Keratinocyte (primary cell): ENCODE results near the gene ITGBL1. TPM values are rescaled to one million over a fixed set of nuclear protein-coding genes. Genes with fewer than 3 reads are reported as not detected.

ENCODE experiments used
- DNase-seq: peaks from one replicate; pipeline ENCODE4 v3.0.0-alpha.2; 2011; ENCODE audit warnings: low read depth, missing footprints, low spot score
- FAIRE-seq: peaks from 2 replicates; lab custom pipeline; 2011; peaks lifted over from hg19 to GRCh38; lab: Jason Lieb, UNC
- H2AFZ ChIP-seq: 2 replicates; pipeline ENCODE4 v1.6.0; 2012; ENCODE audit warnings: low read length, control low read depth, inconsistent platforms; ENCODE audit not compliant: control insufficient read depth
- H3K27ac ChIP-seq: 2 replicates; pipeline ENCODE4 v1.5.1; 2011; ENCODE audit warnings: low read length; ENCODE audit not compliant: control insufficient read depth, insufficient read depth
- H3K27me3 ChIP-seq: 3 replicates; pipeline ENCODE4 v1.6.0; 2011; ENCODE audit warnings: low read length; ENCODE audit not compliant: control insufficient read depth, insufficient read depth; ENCODE audit errors: extremely low read depth
- H3K36me3 ChIP-seq, 2 experiments: 2 replicates in 1 of 2; 3 replicates in 1 of 2; pipeline ENCODE4 v1.5.1; 2011; ENCODE audit warnings: low read length in 2 of 2, mild to moderate bottlenecking in 1 of 2; ENCODE audit not compliant: control insufficient read depth in 2 of 2, insufficient read depth in 2 of 2; ENCODE audit errors: extremely low read depth in 1 of 2
- H3K4me1 ChIP-seq: 3 replicates; pipeline ENCODE4 v1.5.1; 2011; ENCODE audit warnings: low read length; ENCODE audit not compliant: control insufficient read depth, insufficient read depth; ENCODE audit errors: extremely low read depth
- H3K4me2 ChIP-seq: 3 replicates; pipeline ENCODE4 v1.6.0; 2011; ENCODE audit warnings: low read depth, low read length; ENCODE audit not compliant: control insufficient read depth, insufficient read depth; ENCODE audit errors: extremely low read depth
- H3K4me3 ChIP-seq, 3 experiments: fragments of 200-600 bp in 1 of 3; sonication (generic) in 1 of 3; 2 replicates in 2 of 3; 3 replicates in 1 of 3; pipeline ENCODE4 v1.5.1; 2011 to 2016; ENCODE audit warnings: low read length in 3 of 3, mild to moderate bottlenecking in 3 of 3, control low read depth in 2 of 3, inconsistent platforms in 1 of 3, low read depth in 1 of 3, mixed read lengths in 1 of 3, mixed run types in 1 of 3, moderate library complexity in 1 of 3; ENCODE audit not compliant: control insufficient read depth in 2 of 3, insufficient read depth in 2 of 3; ENCODE audit errors: extremely low read depth in 1 of 3
- H3K79me2 ChIP-seq: 2 replicates; pipeline ENCODE4 v1.6.0; 2012; ENCODE audit warnings: low read length; ENCODE audit not compliant: control insufficient read depth, insufficient read depth
- H3K9ac ChIP-seq: 3 replicates; pipeline ENCODE4 v1.6.0; 2011; ENCODE audit warnings: low read length; ENCODE audit not compliant: control insufficient read depth, insufficient read depth; ENCODE audit errors: extremely low read depth
- H3K9me1 ChIP-seq: 3 replicates; pipeline ENCODE4 v1.6.0; 2011; ENCODE audit warnings: low read length; ENCODE audit not compliant: control insufficient read depth, insufficient read depth; ENCODE audit errors: extremely low read depth
- H3K9me3 ChIP-seq: 2 replicates; pipeline ENCODE4 v1.5.1; 2012; ENCODE audit warnings: low read depth, low read length; ENCODE audit not compliant: control insufficient read depth
- H4K20me1 ChIP-seq: 3 replicates; pipeline ENCODE4 v1.6.0; 2011; ENCODE audit warnings: low read length; ENCODE audit not compliant: control insufficient read depth, insufficient read depth; ENCODE audit errors: extremely low read depth
- CTCF ChIP-seq, 3 experiments: IDR thresholded peaks in 1 of 3; conservative IDR thresholded peaks in 1 of 3; optimal IDR thresholded peaks in 1 of 3; 2 replicates in 2 of 3; 3 replicates in 1 of 3; pipeline versions ENCODE3 to v1.5.1; 2011; ENCODE audit warnings: low read length in 3 of 3, mild to moderate bottlenecking in 3 of 3, moderate library complexity in 2 of 3, control low read depth in 1 of 3, inconsistent platforms in 1 of 3; ENCODE audit not compliant: insufficient read depth in 2 of 3; ENCODE audit errors: extremely low read depth in 1 of 3
- EZH2 ChIP-seq: IDR thresholded peaks from one replicate; pipeline ENCODE4 v1.6.1; 2012; ENCODE audit warnings: inconsistent platforms, mild to moderate bottlenecking, low read length, moderate library complexity
- dilution Hi-C: fragments of 300-500 bp; cut with MboI; formaldehyde crosslinking; loops from one replicate; pipeline ENCODE4 v1.7.0; 2020; ENCODE audit warnings: low sequenced_read_pairs; ENCODE audit not compliant: extremely low pct_ligation_motif_present
- polyA plus RNA-seq, 5 experiments: library from polyadenylated mRNA; depleted of rRNA in 3 of 5; stranded (reverse) in 3 of 5; stranded (forward) in 1 of 5; unstranded in 1 of 5; fragments of >200 nt; gene quantifications; 1 replicate in 1 of 5; 2 replicates in 3 of 5; 3 replicates in 1 of 5; pipeline versions ENCODE4 v1.2.1 to v1.2.3, GENCODE V29; 2011 to 2012; ENCODE audit warnings: missing spikeins in 2 of 5, low read depth in 1 of 5, low replicate concordance in 1 of 5

Gene ITGBL1
- polyA plus RNA-seq, 1 donor (not counting 4 experiments of a cell fraction or from before 2014, with no cell fraction given) = 2.1 TPM

DNA sequence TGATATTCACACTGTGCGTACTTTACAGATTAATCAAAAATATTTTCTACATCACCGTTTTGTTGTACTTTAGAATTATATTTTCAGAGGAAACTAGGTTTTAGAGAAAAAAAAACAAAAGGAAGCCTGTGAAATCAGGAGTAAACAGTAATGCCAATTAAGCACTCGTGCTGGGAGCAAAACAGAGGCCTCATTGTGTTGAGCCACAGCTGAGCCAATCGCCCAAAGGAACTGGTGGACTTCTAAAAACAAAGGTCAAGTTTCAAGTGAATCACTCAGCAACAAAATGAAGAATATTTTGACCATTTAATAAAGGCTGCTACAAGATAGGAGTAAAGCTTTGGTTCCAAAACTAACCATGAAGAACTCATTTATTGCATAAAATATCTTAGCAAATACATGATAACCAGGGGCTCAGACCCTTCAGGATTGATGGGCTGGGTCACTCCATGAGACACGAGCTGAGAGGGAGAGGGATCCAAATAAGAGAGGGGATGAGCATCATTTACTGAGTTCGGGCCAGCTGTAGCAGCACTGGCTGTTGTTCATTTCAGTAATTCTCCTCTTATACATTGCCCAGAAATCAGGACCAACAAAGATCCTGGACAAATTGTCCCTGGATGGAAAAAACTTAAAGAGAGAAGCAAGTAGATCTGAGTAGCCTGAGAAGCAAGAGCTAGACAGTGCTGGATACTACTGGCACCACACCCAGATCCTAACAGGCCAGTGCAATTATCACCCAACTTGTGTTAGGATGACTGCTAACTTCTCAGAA, 27.9 kb upstream of the ITGBL1 start:
- no peak overlapping the region for H3K4me2 ChIP-seq
- no peaks in the 10 kb centered on the region for H3K27me3 ChIP-seq
- dilution Hi-C loops = no loop called here
- H3K4me3 ChIP-seq = no peak overlapping the region
- H3K27ac ChIP-seq = no peak overlapping the region
- no peak for FAIRE-seq
- TF ChIP-seq CTCF (optimal IDR thresholded peaks at IDR 0.05 in 1 of 3, IDR thresholded peaks at IDR 0.05 in 1 of 3, conservative IDR thresholded peaks at IDR 0.05 in 1 of 3; ENCODE audit: extremely low read depth in 1 of 3, insufficient read depth in 2 of 3, low read length in 3 of 3) = no peak
- TF ChIP-seq EZH2 = no peak
- no peaks in the 10 kb centered on the region for H3K9me1 ChIP-seq
- no peaks in the 10 kb centered on the region for H3K36me3 ChIP-seq
- H4K20me1 ChIP-seq = no peaks in the 10 kb centered on the region
- no peak for DNase-seq
- no peaks in the 10 kb centered on the region for H3K9me3 ChIP-seq
- no peak overlapping the region for H2AFZ ChIP-seq
- no peak overlapping the region for H3K9ac ChIP-seq
- no peaks in the 10 kb centered on the region for H3K79me2 ChIP-seq
- no peaks in the 10 kb centered on the region for H3K4me1 ChIP-seq

DNA sequence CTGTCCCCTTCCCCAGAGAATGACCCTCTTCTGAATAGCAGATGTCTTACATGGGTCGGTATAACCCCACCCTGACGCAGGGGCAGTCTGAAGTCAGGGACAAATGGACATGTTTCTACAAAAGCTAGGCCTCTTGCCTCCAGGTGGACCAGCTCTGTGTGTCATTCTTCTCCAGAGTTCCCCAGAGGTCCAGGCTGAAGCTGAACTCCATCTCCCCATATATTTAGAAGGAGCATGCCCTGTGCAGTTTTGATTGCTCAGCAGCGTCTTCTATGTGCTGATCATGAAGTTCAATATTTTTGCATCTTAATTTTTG, 27.4 kb upstream of the ITGBL1 start:
- Histone ChIP-seq H3K4me3 (no peak overlapping the region), H3K27ac (no peak overlapping the region), H2AFZ (no peak overlapping the region), H3K4me1 (no peaks in the 10 kb centered on the region), H3K36me3 (no peaks in the 10 kb centered on the region), H3K4me2 (no peak overlapping the region), H3K9ac (no peak overlapping the region), H3K79me2 (no peaks in the 10 kb centered on the region), H3K9me1 (no peaks in the 10 kb centered on the region), H3K9me3 (no peaks in the 10 kb centered on the region), H4K20me1 (no peaks in the 10 kb centered on the region), H3K27me3 (no peaks in the 10 kb centered on the region)
- TF ChIP-seq CTCF (optimal IDR thresholded peaks at IDR 0.05 in 1 of 3, IDR thresholded peaks at IDR 0.05 in 1 of 3, conservative IDR thresholded peaks at IDR 0.05 in 1 of 3; ENCODE audit: extremely low read depth in 1 of 3, insufficient read depth in 2 of 3, low read length in 3 of 3) = no peak
- TF ChIP-seq EZH2 = no peak
- dilution Hi-C loops = no loop called here
- DNase-seq = no peak
- no peak for FAIRE-seq
